GM23338 (cell line): Measurements from ENCODE around the gene SIDT1. TPM values are rescaled to one million over a fixed set of nuclear protein-coding genes. Genes with fewer than 3 reads are reported as not detected.
A peak's percentile ranks its signal among the peaks of the same experiment; 100 is the strongest.

Experiments
- ATAC-seq: fragments of 200-7000 bp; cut with Tn5 transposase; 3 replicates; pipeline ENCODE4 v1.9.1; 2020
- DNase-seq: peaks from one replicate; pipeline ENCODE4 v3.0.0-alpha.2; 2015; ENCODE audit warnings: low spot score
- H2AFZ ChIP-seq: fragments of 200-600 bp; sonication (generic); 2 replicates; pipeline ENCODE4 v1.8.0; 2016; ENCODE audit warnings: antibody characterized with exemption, mild to moderate bottlenecking, moderate library complexity
- H3F3A ChIP-seq: fragments of 200-600 bp; sonication (generic); replicated peaks from 2 replicates; pipeline ENCODE4 v1.8.0; 2017; ENCODE audit warnings: antibody characterized with exemption, mixed run types, low read depth
- H3K27ac ChIP-seq: fragments of 200-600 bp; sonication (generic); 2 replicates; pipeline ENCODE4 v1.6.1; 2016; ENCODE audit warnings: low read depth
- H3K27me3 ChIP-seq: fragments of 200-600 bp; sonication (generic); 2 replicates; pipeline ENCODE4 v1.8.0; 2016; ENCODE audit warnings: mild to moderate bottlenecking, mixed run types, moderate library complexity; ENCODE audit not compliant: insufficient read depth
- H3K36me3 ChIP-seq: fragments of 200-600 bp; sonication (generic); 2 replicates; pipeline ENCODE4 v1.8.0; 2016; ENCODE audit warnings: mild to moderate bottlenecking; ENCODE audit not compliant: insufficient read depth
- H3K4me1 ChIP-seq: fragments of 200-600 bp; sonication (generic); 2 replicates; pipeline ENCODE4 v1.8.0; 2016; ENCODE audit warnings: mild to moderate bottlenecking, moderate library complexity; ENCODE audit not compliant: insufficient read depth
- H3K4me2 ChIP-seq: fragments of 200-600 bp; sonication (generic); 2 replicates; pipeline ENCODE4 v1.7.1; 2017; ENCODE audit warnings: mixed run types
- H3K4me3 ChIP-seq: fragments of 200-600 bp; sonication (generic); 2 replicates; pipeline ENCODE4 v1.6.1; 2016; ENCODE audit warnings: mixed run types
- H3K79me2 ChIP-seq: fragments of 200-600 bp; sonication (generic); replicated peaks from 2 replicates; pipeline ENCODE4 v1.8.0; 2017; ENCODE audit warnings: mild to moderate bottlenecking; ENCODE audit not compliant: insufficient read depth
- H3K9me2 ChIP-seq: fragments of 200-600 bp; sonication (generic); 2 replicates; pipeline ENCODE4 v1.8.0; 2017; ENCODE audit not compliant: insufficient read depth
- H4K20me1 ChIP-seq: fragments of 200-600 bp; sonication (generic); replicated peaks from 2 replicates; pipeline ENCODE4 v1.8.0; 2017; ENCODE audit warnings: mild to moderate bottlenecking; ENCODE audit not compliant: insufficient read depth
- H3K27ac Mint-ChIP-seq: 2 replicates; pipeline ENCODE4 v1.8.0; 2020; ENCODE audit warnings: inconsistent platforms, mild to moderate bottlenecking, moderate library complexity, mixed read lengths
- H3K27me3 Mint-ChIP-seq: 3 replicates; pipeline ENCODE4 v1.8.0; 2022; ENCODE audit warnings: low read depth, mild to moderate bottlenecking, moderate library complexity, mixed read lengths, inconsistent platforms; ENCODE audit not compliant: insufficient read depth, poor library complexity
- H3K36me3 Mint-ChIP-seq: 3 replicates; pipeline ENCODE4 v1.8.0; 2021; ENCODE audit warnings: low read depth, mild to moderate bottlenecking, inconsistent platforms, moderate library complexity, mixed read lengths
- H3K4me1 Mint-ChIP-seq: 3 replicates; pipeline ENCODE4 v1.8.0; 2020; ENCODE audit warnings: mild to moderate bottlenecking, inconsistent platforms, mixed read lengths
- H3K4me3 Mint-ChIP-seq: 3 replicates; pipeline ENCODE4 v1.8.0; 2021; ENCODE audit warnings: moderate library complexity, mild to moderate bottlenecking, inconsistent platforms, mixed read lengths
- H3K9me3 Mint-ChIP-seq: 3 replicates; pipeline ENCODE4 v1.8.0; 2020; ENCODE audit warnings: moderate library complexity, mild to moderate bottlenecking, inconsistent platforms, mixed read lengths
- CREB1 ChIP-seq: fragments of 250-450 bp; sonication (Bioruptor Pico); IDR thresholded peaks from 2 replicates; pipeline ENCODE4 v1.5.0; 2020; ENCODE audit warnings: low read depth, mild to moderate bottlenecking, moderate library complexity
- CTCF ChIP-seq, 2 experiments: fragments of 200-600 bp in 1 of 2; sonication (generic) in 1 of 2; conservative IDR thresholded peaks; 2 replicates each; pipeline versions ENCODE4 v1.5.1 to v1.6.1; 2016 to 2017; ENCODE audit warnings: antibody characterized with exemption in 2 of 2, low read depth in 2 of 2, mild to moderate bottlenecking in 2 of 2, moderate library complexity in 1 of 2
- EZH2 ChIP-seq: fragments of 200-600 bp; sonication (generic); IDR thresholded peaks from one replicate; pipeline ENCODE4 v1.8.0; 2017; ENCODE audit warnings: antibody characterized with exemption, mild to moderate bottlenecking, low read depth; ENCODE audit not compliant: unreplicated experiment
- EZH2phosphoT487 ChIP-seq: fragments of 200-600 bp; sonication (generic); IDR thresholded peaks from one replicate; pipeline ENCODE4 v1.8.1; 2018; ENCODE audit warnings: antibody characterized with exemption; ENCODE audit not compliant: unreplicated experiment
- JUNB ChIP-seq: IDR thresholded peaks from one replicate; pipeline ENCODE4 v1.6.1; 2016; ENCODE audit warnings: antibody characterized with exemption; ENCODE audit not compliant: unreplicated experiment
- NANOG ChIP-seq: IDR thresholded peaks from 2 replicates; pipeline ENCODE4 v1.6.1; 2016; ENCODE audit warnings: antibody characterized with exemption, borderline replicate concordance
- STAT1 ChIP-seq: IDR thresholded peaks from one replicate; pipeline ENCODE4 v1.6.1; 2016; ENCODE audit warnings: antibody characterized with exemption; ENCODE audit not compliant: unreplicated experiment
- ZNF114 ChIP-seq: fragments of 250-450 bp; sonication (Bioruptor Pico); IDR thresholded peaks from 2 replicates; pipeline ENCODE4 v1.5.0; 2020; ENCODE audit warnings: mild to moderate bottlenecking, moderate library complexity
- ZNF331 ChIP-seq: fragments of 250-450 bp; sonication (Bioruptor Pico); IDR thresholded peaks from 2 replicates; pipeline ENCODE4 v1.5.0; 2020; ENCODE audit warnings: low read depth, mild to moderate bottlenecking, moderate library complexity
- microRNA-seq: library from miRNA; unstranded; fragments of <30 nt; microRNA quantifications from one replicate; pipeline ENCODE4, GENCODE V29; 2017
- polyA plus RNA-seq: library from polyadenylated mRNA; unstranded; fragments of >200 nt; fragmentation: Nextera tagmentation; extraction: Ambion mirVana; gene quantifications from 2 replicates; pipeline ENCODE4 v1.2.1, GENCODE V29; 2016
- small RNA-seq: library from RNA; depleted of rRNA; stranded (forward); fragments of <200 nt; gene quantifications from one replicate; pipeline ENCODE3, GENCODE V24; 2014; ENCODE audit warnings: low replicate concordance
- total RNA-seq: library from RNA; depleted of rRNA; stranded (reverse); fragments of >200 nt; shearing (Covaris generic); gene quantifications from 2 replicates; pipeline ENCODE4 v1.2.3, GENCODE V29; 2014; rRNA removed
- TF ChIP-seq, protein P1 (sequence below): IDR thresholded peaks from one replicate; pipeline ENCODE4 v1.6.1; 2018; ENCODE audit warnings: antibody characterized with exemption; ENCODE audit not compliant: unreplicated experiment

SIDT1 gene
- total and polyA plus RNA-seq, 2 experiments from 2014 or later: 0.10 TPM; not detected in 1

DNA sequence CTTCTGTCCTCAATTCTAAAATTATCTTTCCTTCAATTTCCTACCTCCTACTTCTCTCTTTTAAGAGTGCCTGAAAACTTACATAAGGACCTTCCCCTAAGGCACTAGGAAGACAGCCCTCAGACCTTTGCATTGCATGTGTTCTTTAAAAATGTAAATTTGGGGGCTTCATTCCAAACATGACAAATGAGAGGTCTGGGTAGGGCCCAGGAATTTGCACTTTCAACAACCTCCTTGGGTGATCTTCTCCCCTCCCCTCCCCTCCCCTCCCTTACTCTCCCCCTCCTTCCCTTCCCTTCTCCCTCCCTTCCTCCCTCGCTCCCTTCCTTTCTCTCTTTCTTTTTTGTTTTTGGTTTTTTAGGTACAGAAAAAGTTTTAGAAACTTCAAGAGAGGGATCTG lies 145.4 kb downstream of the SIDT1 start:
- Mint-ChIP-seq H3K27me3 (no peaks in the 10 kb centered on the region), H3K36me3 (peaks cover 29% of the 10 kb centered on the region; the same call in 2 of the 3 replicates), H3K4me3 (no peak overlapping the region; the same call in 2 of the 3 replicates), H3K27ac (no peak overlapping the region), H3K4me1 (peaks cover 11% of the 10 kb centered on the region), H3K9me3 (0 out of 3 replicates have a peak, but pooled peaks cover 2% of the 10 kb centered on the region)
- Histone ChIP-seq H3K79me2 (peaks cover 7% of the 10 kb centered on the region), H3K4me3 (peak overlapping the region; percentile 25), H4K20me1 (no peaks in the 10 kb centered on the region), H3K9me2 (no peaks in the 10 kb centered on the region), H3K27me3 (no peaks in the 10 kb centered on the region), H3K4me2 (peak overlapping the region; percentile 25; the same call in 1 of the 2 replicates), H3K36me3 (no peaks in the 10 kb centered on the region), H3K4me1 (peaks cover 12% of the 10 kb centered on the region), H3K27ac (peak overlapping the region; percentile 23; the same call in 1 of the 2 replicates), H3F3A (no peaks in the 10 kb centered on the region), H2AFZ (no peak overlapping the region)
- TF ChIP-seq NANOG: no peak
- no peak for TF ChIP-seq ZNF114
- no peak for TF ChIP-seq ZNF331 (CRISPR knock-in tag)
- TF ChIP-seq EZH2phosphoT487: no peak
- no peak for TF ChIP-seq CTCF (conservative IDR thresholded peaks at IDR 0.05; ENCODE audit: low read depth in 2 of 2)
- TF ChIP-seq STAT1: no peak
- TF ChIP-seq EZH2: no peak
- no peak for TF ChIP-seq JUNB
- TF ChIP-seq, protein P1, sequence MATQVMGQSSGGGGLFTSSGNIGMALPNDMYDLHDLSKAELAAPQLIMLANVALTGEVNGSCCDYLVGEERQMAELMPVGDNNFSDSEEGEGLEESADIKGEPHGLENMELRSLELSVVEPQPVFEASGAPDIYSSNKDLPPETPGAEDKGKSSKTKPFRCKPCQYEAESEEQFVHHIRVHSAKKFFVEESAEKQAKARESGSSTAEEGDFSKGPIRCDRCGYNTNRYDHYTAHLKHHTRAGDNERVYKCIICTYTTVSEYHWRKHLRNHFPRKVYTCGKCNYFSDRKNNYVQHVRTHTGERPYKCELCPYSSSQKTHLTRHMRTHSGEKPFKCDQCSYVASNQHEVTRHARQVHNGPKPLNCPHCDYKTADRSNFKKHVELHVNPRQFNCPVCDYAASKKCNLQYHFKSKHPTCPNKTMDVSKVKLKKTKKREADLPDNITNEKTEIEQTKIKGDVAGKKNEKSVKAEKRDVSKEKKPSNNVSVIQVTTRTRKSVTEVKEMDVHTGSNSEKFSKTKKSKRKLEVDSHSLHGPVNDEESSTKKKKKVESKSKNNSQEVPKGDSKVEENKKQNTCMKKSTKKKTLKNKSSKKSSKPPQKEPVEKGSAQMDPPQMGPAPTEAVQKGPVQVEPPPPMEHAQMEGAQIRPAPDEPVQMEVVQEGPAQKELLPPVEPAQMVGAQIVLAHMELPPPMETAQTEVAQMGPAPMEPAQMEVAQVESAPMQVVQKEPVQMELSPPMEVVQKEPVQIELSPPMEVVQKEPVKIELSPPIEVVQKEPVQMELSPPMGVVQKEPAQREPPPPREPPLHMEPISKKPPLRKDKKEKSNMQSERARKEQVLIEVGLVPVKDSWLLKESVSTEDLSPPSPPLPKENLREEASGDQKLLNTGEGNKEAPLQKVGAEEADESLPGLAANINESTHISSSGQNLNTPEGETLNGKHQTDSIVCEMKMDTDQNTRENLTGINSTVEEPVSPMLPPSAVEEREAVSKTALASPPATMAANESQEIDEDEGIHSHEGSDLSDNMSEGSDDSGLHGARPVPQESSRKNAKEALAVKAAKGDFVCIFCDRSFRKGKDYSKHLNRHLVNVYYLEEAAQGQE: no peak
- peak; percentile 82 for DNase-seq
- peak; percentile 75 for ATAC-seq

GRCh38 chr3:113678773-113679172 lies 146.4 kb downstream of the SIDT1 start:
- ATAC-seq: no peak
- H3K4me3 Mint-ChIP-seq: no peak overlapping the region

More at GRCh38 chr3:113678773-113679172, 146.4 kb downstream of the SIDT1 start:
- no peaks in the 10 kb centered on the region for H3K36me3 ChIP-seq
- Mint-ChIP-seq H3K27me3 (no peaks in the 10 kb centered on the region), H3K27ac (no peak overlapping the region), H3K9me3 (0 out of 3 replicates have a peak, but pooled peaks cover 2% of the 10 kb centered on the region), H3K4me1 (peaks cover 11% of the 10 kb centered on the region), H3K36me3 (peaks cover 29% of the 10 kb centered on the region; the same call in 2 of the 3 replicates)
- peaks cover 12% of the 10 kb centered on the region for H3K4me1 ChIP-seq
- H3K9me2 ChIP-seq: no peaks in the 10 kb centered on the region
- H3K4me2 ChIP-seq: no peak overlapping the region
- no peak overlapping the region for H3K27ac ChIP-seq
- H3F3A ChIP-seq: no peaks in the 10 kb centered on the region
- TF ChIP-seq JUNB (no peak), ZNF331 (CRISPR knock-in tag) (no peak), CREB1 (CRISPR knock-in tag) (no peak), ZNF114 (no peak)
- H4K20me1 ChIP-seq: no peaks in the 10 kb centered on the region
- no peak for DNase-seq
- no peak overlapping the region for H2AFZ ChIP-seq
- no peaks in the 10 kb centered on the region for H3K27me3 ChIP-seq
- H3K4me3 ChIP-seq: no peak overlapping the region
- peaks cover 7% of the 10 kb centered on the region for H3K79me2 ChIP-seq

Small RNA genes within 50 kb of the gene (microRNA-seq; reads per million reads assigned to microRNA genes)
- gene MIR4446: not detected

Small RNA genes within 50 kb of the gene (small RNA-seq; reads per million reads assigned to genes)
- gene MIR4446: not detected
- gene RN7SL767P: not detected

Other genes starting within 250 kb of the SIDT1 start
- gene CFAP44, start 91.1 kb upstream of the SIDT1 start, total RNA-seq: 0.73 and 1.0 TPM in 2 replicates
- gene CFAP44, start 91.1 kb upstream of the SIDT1 start, polyA plus RNA-seq: 0.26 and 0.39 TPM in 2 replicates
- gene SPICE1, start 17.4 kb upstream of the SIDT1 start, total RNA-seq: 19.0 and 22.5 TPM in 2 replicates
- 6.1 and 8.5 TPM in 2 replicates for gene SPICE1, start 17.4 kb upstream of the SIDT1 start, polyA plus RNA-seq
- gene USF3, start 164.1 kb downstream of the SIDT1 start, total RNA-seq: 22.0 and 23.5 TPM in 2 replicates
- 10.1 and 11.7 TPM in 2 replicates for gene USF3, start 164.1 kb downstream of the SIDT1 start, polyA plus RNA-seq
- gene NAA50, start 213.7 kb downstream of the SIDT1 start, total RNA-seq: 219 and 260 TPM in 2 replicates
- gene NAA50, start 213.7 kb downstream of the SIDT1 start, polyA plus RNA-seq: 78.7 and 103 TPM in 2 replicates
- gene ATP6V1A, start 214.5 kb downstream of the SIDT1 start, total RNA-seq: 80.8 and 87.3 TPM in 2 replicates
- gene ATP6V1A, start 214.5 kb downstream of the SIDT1 start, polyA plus RNA-seq: 34.8 and 38.0 TPM in 2 replicates